NCI-H2081 treated with DMSO at 0.1 percent for 48 hours (cell line): Measurements from ENCODE around the gene MECR.
"Not testable (repeated sequence)": the region's sequence is repeated elsewhere in the genome, so short reads cannot be mapped to it uniquely, and the experiment has no call there.

Experiments
- DNase-seq: peaks from one replicate; lab custom pipeline; 2025; lab: John Stamatoyannopoulos, UW

MECR gene

DNA sequence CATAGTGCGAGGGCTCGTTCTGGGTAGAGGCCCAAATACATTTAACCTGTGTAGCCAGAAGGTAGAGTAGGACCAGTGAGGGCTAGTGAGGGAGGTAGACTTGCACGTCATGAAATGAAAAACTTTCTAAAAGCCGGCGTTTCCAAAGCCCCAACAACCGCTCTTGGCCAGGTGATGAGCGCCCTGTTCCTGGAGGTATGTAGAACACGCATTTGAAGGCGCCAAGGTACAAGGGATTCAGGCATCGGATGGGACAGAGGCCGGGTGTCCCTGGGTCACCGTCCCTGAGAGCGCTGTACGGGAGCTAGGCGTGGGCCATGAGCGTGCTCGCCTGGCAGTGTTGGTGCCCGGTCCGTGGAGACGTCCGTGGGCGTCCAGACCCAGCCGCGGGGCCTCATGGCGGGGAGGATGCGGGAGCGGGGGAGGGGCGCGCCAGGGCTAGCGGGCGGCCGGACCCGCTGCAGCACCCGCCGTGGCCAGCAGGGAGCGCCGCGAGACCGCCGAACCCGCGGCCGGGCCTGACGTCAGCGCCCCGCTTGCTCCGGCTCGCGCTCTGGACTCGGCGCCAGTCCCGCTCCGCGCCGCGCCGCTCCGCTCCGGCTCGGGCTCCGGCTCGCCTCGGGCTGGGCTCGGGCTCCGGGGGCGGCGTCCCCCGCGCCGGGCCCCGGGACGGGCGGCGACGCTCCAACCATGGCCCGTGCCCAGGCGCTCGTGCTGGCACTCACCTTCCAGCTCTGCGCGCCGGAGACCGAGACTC, 5.4 kb upstream of the MECR start, which contains the start of gene PTPRU:
Gene PTPRU, plus strand, starts transcription at position 568 of the 757 bp plus-strand sequence. Its CDS starts 123 bp downstream, at position 691.
- DNase-seq = no peak

DNA sequence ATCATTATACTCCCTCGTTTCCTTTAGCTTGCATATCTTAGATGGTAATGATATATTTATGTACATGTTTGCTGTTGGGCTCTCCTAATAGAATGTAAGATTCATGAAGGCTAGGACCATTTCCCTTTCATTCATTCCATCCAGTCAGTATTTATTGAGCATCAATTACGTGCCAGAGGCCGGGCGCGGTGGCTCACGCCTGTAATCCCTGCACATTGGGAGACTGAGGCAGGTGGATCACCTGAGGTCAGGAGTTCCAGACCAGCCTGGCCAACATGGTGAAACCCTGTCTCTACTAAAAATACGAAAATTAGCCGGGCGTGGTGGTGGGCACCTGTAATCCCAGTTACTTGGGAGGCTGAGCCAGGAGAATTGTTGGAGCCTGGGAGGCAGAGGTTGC, 4.1 kb upstream of the MECR start:
- not testable (repeated sequence) for DNase-seq

DNA sequence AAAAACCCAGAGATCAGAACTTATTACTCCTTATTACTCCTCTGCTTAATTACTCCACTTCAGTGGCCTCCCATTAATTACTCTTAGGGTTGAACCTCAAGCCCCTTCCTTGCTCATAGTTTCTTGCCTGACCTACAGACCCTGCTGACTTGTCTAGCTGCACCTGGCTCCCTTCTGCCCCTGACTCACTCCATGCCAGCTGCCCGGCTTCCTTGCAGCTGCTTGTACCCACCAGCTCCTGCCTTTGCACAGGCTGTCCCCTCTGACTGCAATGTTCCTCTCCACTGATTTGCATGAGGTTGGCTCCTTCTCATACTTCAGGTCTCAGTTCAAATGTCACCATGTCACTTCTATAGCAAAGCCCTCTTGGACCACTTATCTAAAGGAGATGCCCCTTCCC, 3.7 kb upstream of the MECR start:
- DNase-seq = no peak

DNA sequence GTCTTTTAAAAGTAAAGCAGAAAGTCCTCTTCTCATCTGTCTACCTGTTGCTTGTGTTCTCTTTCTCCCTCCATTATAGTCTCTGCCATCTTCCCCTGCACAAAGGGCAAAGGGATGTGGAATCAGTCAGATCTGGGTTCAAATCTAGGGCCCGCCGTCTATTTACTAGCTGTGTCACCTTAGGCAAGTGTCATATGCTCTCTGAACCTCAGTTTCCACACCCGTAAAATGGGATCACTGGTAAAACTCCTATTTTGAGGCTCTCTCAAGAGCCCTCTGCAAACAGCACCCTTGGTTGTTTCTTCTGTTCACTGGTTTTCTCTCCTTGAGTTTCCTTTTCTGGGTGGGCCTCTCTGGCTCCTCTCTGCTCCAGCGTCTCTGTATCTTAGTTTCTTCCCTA, 3.0 kb upstream of the MECR start:
- no peak for DNase-seq

DNA sequence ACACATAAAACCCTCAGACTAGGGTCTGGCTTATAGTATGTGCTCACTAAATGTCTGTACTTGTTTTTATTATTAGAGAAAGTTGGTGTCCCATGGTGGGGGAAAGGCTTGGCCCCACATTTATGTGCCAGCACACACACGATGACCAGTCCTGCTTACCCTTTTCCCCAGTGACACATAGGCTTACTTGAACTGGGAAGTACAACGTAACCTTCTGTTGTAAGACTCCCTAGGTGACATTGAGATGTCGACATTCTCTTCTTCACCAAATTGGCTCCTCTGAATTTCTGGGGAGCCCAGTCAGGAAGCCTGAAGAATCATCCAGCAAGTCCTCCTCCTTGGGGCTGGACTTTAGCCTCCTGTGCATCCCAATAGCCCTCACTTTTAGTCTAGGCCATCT, 1.7 kb upstream of the MECR start:
- no peak for DNase-seq

DNA sequence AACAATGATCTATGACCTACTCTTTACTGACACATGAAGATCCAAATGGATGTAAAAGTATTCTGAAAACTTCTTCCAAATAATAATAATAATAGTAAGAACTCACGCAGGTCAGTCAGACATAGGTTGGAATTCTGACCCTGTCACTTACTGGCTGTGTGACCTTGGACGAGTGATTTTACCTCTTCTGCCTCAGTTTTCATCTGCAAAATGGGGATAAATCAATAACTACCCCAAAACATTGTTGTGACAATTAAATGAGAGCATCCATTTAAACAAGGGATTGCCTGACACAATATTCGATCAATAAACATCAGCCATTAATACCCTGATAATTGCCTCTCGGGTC, 556 bp downstream of the MECR start:
- DNase-seq = no peak

DNA sequence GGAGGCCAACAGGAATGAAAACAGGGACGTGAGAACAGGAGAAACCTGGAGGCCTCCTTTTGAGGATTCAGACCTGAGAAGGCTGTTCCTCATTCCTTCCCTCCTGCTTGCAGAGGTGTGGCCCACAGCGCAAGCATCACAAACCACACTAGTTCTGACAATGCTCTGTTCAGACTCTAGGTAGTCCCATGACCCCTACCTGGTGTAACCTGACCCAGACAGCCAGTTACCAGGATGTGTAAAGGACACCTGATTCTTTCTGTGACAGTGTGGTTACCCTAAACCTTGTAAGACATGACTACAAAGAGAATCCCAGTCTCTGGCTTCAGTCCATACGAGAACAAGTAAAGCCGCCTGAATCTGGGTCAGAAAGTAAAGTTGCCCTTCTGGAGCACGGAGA, 3.2 kb downstream of the MECR start:
- no peak for DNase-seq

DNA sequence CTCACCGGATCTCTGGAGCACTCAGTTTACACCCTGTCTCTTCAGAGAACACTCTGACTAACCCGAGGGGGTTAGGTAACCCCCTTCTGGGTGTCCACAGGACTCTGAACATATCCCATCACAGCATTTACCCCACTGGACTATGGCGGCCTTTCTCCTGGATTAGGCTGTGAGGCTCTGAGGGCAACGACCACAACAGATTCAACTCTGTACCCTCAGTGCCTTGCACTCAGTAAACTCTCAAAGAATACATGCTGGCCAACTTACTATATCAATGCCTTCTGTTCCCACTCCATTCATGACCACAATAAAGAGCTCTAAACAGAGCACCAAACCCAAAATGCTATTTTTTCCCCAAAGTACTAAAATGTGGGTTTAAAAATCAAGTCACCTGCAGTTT, 5.4 kb downstream of the MECR start:
- no peak for DNase-seq

DNA sequence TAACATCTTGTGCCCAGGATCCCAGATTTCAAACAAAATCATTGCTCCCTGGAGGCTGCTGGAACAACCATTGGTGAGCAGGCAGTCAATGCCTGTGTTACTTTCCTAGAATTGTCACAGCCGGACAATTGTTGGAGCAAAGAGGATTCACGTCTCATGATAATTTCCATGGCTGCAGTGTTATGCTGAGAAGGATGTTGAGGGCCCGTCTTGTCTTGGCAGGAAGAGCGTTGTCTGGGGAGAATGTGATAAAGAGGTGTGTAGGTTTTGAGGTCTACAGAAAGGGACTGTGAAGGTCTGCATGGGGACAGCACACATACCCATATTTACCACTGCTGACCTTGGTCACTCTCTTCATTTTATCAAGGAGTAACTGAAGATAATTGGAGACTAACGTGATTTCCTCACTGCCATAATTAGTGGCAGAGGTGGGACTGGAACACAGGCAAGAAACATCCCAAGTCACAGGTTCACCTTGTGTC, 6.3 kb downstream of the MECR start:
- DNase-seq = no peak

DNA sequence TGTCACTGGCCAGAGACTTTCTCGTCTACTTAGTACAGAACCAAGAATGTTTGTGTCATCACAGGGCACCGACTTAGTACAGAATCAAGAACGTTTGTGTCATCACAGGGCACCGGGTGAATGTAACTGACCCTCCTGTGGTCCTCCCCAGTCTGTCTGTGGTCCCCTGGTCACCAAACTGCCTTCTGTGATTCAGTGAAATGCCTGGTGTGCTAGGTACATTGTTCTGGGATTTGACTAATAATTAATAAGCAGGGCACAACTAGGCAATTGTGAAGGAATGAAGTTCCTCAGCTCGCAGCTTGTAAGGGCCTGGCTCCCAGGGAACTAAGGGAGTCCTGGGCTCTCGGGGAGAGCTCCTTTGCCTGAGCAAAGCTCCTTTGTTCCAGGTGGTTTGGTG, 7.2 kb downstream of the MECR start:
- DNase-seq = no peak

DNA sequence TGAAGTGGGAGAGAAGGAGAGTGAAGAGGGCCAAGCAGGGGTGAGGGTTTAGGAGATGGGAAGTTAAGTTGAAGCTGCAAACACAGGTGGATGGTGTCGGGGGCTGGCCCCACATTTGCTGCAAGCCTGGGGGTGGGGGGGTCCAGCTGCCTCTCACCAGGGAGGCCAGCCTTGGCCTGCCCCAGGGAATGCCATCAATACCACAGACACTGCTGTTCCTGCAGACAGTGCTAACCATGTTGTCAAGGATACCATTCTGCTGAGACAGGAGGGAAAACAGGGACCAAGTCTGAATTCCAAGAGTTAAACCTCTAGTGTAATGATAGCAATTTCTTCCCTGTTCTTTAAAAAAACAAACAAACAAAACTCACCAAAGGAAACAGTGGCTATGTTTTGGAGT, 8.0 kb downstream of the MECR start:
- DNase-seq = no peak

DNA sequence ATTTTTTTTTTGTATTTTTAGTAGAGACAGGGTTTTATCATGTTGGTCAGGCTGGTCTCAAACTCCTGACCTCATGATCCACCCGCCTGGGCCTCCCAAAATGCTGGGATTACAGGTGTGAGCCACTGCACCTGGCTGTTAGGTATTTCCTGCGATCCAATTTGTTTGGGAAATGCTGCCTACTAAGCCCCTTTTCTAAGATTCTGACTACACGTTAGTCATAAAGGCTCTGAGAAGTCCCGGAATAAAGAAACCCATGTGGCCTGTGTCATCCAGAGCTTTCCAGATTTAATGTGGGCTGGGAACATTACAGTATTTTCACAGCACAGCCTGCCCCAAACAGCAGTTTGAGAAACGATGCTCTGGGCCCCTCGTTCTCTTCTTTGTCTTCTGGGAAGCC, 8.5 kb downstream of the MECR start:
- not testable (repeated sequence) for DNase-seq

DNA sequence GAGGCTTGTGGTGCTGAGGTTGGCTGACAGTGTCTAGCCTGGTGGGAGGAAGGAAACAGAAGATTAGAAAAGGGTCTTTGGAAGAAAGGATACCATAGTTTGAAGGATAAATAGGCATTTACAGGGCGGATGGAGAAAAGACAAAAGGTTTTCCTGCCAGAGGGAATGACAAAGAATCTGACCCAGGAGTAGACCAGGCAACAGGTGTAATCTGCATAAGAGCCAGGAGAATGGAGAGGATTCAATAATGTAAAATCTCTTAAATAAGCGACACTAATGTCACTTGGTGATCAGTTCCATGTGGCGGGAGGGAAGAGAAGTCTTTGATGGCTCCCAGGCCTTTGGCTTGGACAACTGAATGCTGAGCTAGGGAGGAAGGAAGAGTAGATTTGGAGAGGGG, 9.4 kb downstream of the MECR start:
- no peak for DNase-seq

DNA sequence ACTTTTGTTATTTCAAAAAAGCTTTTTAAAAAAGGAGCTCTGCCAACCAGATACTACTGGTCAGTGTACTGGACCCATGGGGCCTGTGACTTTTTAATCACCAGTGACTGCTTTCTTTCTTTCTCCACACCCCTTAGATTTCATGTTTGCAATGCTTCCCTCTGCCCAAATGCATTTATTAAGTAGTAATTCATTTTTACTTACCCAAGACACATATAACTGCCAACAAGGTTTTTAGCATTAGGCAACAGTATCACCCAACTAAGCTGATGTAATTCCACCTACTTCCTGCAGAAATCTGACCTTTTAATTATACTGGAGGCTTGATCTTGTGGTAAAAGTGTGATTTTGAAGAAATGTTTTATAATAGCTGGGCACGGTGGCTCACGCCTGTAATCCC, 12.5 kb downstream of the MECR start:
- DNase-seq = no peak

DNA sequence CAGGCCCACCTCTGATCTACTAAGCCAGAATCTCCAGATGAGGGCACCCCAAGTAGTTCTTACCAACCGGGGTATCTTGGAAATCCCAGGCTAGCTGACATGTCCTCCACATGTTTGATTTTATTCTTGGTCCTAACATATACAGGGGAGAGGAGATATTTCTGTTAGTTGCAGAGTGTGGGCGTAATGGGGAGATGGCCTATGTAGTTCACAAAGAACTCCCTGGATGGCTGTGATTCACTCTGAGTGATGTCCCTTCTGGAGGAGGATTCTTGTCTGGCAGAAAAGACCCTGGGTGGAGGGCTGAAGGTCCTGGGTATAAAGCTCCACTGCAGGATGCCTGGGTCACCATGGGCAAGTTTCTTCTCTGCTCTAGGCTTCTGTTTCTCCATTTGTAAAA, 13.1 kb downstream of the MECR start:
- no peak for DNase-seq

DNA sequence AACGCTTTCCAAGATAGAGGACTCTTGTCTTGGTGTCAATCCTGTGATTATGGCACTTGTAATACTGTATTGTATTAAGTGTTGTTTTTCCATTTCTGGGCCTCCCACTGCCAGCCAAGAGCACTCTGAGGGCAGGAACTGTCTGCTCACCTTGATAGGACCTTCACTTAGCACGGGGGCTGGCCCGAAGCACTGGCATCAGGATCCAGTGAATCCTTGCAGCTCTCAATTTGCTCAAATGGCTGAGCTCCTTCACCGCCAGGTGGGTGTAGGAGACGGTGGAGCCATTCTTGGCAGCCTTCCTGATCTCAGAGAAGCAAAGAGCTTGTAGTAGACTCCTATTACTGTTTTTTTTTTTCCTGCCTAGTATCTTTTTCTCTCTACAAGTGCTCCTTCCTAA, 17.7 kb downstream of the MECR start:
- no peak for DNase-seq

DNA sequence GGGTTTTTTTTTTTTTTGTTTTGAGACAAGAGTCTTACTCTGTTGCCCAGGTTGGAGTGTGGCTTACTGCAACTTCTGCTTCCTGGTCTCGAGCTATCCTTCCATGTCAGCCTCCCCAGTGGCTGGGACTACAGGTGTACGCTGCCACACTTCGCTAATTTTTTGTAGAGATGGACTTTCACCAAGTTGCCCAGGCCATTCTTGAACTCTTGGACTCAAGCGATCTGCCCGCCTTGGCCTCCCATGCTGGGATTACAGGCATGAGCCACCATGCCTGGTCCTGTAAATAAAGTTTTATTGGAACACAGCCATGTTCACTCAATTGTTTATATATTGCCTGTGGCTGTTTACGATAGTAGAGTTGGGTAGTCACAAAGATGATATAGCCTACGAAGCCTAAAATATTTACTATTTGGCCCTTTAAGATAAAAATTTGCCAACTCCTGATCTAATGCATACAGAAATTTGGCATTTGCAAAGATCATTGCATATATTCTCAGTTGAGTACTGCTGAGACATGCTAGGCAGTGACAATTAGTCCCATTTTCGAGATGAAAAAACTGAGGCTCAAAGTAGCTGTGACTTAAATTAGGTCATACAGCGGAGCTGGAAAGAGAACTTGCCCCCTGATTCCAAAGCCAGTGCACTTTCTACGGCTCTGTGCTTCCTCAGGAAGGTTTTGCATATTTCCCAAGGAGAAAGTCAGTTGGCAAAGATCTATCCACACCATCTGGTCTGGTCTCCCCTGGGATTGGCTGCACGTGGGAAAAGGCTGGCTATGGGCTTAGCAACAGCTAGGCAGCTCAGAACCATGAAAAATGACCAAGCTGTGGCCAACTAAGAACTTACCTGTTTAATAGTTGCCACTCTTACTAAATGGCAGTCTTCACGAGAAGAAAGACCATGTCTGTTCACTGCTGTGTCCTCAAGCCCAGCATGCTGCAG, 19.4 kb downstream of the MECR start:
- no peak for DNase-seq

DNA sequence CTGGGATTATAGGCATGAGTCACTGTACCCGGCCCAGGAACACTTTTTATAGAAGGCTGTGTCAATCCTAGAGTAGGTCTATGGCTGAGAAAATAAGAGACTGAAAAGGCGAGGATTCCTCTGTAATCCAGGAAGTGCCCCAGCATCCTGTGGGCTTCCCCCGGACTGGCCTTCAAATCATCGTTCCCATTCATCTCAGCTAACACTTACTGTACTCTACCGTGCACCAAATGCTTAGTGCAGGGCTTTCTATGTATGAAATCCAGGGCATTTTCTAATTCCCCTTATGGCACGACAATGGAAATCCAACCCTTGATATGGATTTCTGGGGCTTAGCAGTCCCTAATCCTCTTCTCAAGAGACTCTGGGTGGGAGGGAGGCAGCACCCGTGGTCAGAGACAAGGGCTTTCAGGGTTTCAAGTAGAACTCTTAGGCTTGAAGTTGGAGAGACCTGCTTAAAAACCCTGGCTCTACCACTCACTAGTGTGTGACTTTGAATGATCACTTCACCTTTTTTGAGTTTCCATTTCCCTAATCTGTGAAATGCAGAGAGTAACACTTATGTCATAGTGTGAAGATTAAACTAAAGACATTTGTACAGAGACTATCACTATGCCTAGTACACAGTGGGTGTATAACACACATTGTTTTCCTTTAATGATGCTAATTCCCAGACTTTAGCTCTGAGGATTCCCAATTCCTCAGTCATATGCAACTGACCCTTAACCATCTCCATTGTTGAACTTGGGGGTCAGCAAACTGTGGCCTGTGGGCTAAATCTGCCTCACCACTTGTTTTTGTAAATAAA, 20.3 kb downstream of the MECR start:
- no peak for DNase-seq

DNA sequence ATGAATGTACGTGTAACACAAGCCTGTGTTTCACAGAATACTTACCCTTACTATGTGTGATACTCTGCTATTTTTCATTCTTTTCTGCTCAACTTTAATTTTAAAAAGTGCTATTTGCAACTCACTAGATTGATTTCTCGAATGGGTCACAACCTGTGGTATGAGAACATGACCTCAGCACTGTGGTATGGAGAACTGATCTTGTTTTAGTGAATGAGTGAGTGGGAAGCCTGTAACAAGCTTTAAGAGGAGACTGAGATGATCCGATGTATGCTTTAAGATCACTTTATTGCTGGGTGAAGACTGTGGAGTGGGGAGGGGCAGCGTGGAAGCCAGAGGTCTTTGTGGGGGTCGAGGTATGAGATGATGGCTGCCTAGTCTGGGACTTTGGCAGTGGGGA, 21.6 kb downstream of the MECR start:
- DNase-seq = no peak

DNA sequence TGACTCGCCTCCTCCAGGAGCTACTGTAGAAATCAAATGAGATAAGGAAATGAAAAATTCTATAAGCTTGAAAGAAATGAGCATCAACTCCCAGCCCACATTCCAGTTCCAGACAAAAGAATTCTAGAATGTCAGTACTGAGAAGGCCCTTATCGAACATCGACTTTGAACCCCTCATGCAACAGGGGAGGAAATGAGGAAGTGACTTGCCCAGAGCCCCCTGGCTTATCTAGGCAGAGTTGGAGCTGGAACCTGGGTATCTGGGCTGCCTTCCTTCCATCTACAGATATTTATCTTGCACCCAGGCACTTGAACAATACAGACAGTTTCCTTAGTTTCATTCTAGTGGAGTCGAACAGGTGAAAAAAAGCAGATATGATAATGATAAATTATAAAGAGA, 22.3 kb downstream of the MECR start:
- no peak for DNase-seq

DNA sequence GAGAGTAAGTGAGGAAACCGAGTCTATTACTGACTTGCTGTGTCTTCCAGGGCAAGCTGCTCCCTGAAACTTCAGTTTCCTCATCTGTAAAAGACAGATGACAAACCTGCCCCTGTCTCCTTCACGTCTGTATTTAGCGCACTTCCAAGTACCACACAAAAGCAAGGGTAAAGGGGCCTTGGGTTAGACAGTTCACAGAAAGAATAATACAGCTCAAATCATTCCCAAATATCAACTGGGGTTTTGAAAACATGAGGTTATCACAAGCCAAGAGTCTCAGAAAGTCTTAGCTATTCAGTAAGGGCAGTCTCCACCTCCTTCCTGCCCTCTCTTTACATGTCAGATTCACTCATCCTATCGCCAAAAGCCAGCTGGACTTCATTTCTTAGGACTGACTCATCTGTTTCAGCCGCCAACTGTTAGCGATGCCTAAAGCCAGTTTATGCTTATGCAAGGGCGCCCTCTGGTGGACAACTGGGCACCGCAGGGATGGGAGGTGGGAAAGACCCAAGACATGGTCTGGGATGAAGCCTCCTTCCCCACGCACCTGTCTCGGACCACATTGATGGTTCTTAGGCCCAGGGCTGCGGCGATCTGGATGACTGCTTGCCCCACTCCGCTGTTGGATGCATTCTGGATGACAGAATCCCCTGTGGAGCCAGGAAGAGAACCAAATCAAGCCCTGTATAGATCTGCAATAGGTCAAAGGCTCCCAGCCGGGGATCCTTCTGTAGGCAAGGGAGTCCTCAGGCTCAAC, 28.0 kb downstream of the MECR start:
- DNase-seq = peak; percentile 67

DNA sequence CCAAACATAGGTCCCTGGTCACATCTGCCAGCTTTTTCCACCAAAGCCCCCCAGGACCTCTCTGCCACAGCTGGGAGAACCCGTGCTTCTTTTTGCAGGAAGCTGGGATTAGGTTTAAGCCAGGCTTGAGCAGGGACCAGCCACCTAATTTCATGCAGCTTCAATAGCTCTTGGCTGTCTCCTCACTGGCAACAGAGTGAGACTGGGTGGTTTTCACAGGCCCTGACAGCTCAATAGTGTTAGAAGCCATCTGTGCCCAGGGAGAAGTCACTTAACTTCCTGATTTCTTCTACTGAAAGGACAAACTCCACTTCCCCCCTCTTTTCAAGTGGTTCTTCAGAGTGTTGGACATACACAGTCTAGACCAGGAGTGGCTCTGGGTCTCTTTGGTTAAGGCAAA, 28.7 kb downstream of the MECR start:
- no peak for DNase-seq
